ENCODE results near the gene TRABD2B.

DNA sequence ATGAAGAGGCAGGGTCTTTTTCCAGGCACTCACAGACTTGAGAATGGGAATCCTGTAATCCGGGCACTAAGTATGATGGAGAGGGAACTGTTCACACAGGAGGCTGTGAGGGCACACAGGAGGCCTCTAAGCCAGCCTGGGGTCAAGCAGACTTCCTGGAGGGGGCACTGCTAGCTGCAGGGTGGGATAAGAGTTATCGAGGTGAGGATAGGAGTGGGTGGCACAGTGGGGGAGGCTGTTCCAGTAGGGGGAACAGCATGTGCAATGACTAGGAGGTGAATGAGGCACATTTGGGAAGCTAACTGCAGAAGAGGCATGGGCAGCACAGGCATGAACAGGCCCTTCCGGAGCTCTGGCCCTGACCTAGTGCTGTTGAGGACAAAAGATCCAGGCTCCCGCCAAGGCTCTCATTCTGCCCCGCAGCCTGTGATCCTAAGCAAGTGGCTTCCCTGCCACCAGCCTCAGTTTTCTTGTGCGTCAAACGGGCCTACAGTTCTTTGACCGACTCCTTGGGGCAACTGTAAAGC lies 216.7 kb downstream of the TRABD2B start:
- TF ChIP-seq, protein P1, sequence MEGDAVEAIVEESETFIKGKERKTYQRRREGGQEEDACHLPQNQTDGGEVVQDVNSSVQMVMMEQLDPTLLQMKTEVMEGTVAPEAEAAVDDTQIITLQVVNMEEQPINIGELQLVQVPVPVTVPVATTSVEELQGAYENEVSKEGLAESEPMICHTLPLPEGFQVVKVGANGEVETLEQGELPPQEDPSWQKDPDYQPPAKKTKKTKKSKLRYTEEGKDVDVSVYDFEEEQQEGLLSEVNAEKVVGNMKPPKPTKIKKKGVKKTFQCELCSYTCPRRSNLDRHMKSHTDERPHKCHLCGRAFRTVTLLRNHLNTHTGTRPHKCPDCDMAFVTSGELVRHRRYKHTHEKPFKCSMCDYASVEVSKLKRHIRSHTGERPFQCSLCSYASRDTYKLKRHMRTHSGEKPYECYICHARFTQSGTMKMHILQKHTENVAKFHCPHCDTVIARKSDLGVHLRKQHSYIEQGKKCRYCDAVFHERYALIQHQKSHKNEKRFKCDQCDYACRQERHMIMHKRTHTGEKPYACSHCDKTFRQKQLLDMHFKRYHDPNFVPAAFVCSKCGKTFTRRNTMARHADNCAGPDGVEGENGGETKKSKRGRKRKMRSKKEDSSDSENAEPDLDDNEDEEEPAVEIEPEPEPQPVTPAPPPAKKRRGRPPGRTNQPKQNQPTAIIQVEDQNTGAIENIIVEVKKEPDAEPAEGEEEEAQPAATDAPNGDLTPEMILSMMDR (IDR thresholded peaks at IDR 0.05): no peak
- TF ChIP-seq POLR2A (IDR thresholded peaks at IDR 0.05): no peak
